GM12878 (cell line): ENCODE measurements around the gene SCLY. TPM values are rescaled to one million over a fixed set of nuclear protein-coding genes. Genes with fewer than 3 reads are reported as not detected.

Source experiments
- ATAC-seq: fragments of 200-7000 bp; cut with Tn5 transposase; 3 replicates; pipeline ENCODE4 v1.9.1; 2020; ENCODE audit warnings: mild to moderate bottlenecking, moderate library complexity
- BruUV-seq: library from RNA; stranded (reverse); fragments of 400-500 nt; replicated peaks from 2 replicates; lab custom pipeline; 2021; lab: Mats Ljungman, UMichigan
- CTCF ChIA-PET: fragments of 300-600 bp; sonication (Branson Sonifier 250); formaldehyde crosslinking; extraction: SDS; loops from one replicate; lab custom pipeline; 2021; ENCODE audit warnings: inconsistent platforms; lab: Yijun Ruan, JAX
- POLR2A ChIA-PET: fragments of 350-600 bp; formaldehyde crosslinking; extraction: SDS; loops from one replicate; lab custom pipeline; 2021; ENCODE audit warnings: inconsistent platforms; lab: Charles Lee
- RAD21 ChIA-PET: fragments of 300-600 bp; sonication (Branson Sonifier 250); formaldehyde crosslinking; loops from one replicate; lab custom pipeline; 2023; ENCODE audit warnings: antibody characterized with exemption; ENCODE audit not compliant: unreplicated experiment; lab: Charles Lee
- SMC1A ChIA-PET: fragments of 300-600 bp; sonication (Branson Sonifier 250); formaldehyde crosslinking; loops from one replicate; lab custom pipeline; 2023; ENCODE audit not compliant: unreplicated experiment, uncharacterized antibody; lab: Charles Lee
- DNase-seq: peaks from one replicate; pipeline ENCODE4 v3.0.0-alpha.2; 2011; ENCODE audit warnings: low read depth, low spot score
- FAIRE-seq: peaks from 3 replicates; lab custom pipeline; 2011; peaks lifted over from hg19 to GRCh38; lab: Jason Lieb, UNC
- H2AFZ ChIP-seq: 2 replicates; pipeline ENCODE4 v1.6.0; 2011; ENCODE audit warnings: low read depth, low read length, control low read depth; ENCODE audit not compliant: control insufficient read depth
- H3K27ac ChIP-seq: 2 replicates; pipeline ENCODE4 v1.5.1; 2011; ENCODE audit warnings: control low read depth; ENCODE audit not compliant: control insufficient read depth, insufficient read depth
- H3K27me3 ChIP-seq, 2 experiments: replicated peaks in 1 of 2; 2 replicates each; pipeline versions ENCODE4 v1.6.0 to v1.6.1; 2011; ENCODE audit warnings: low read length in 1 of 2; ENCODE audit not compliant: control insufficient read depth in 2 of 2, insufficient read depth in 2 of 2
- H3K36me3 ChIP-seq, 2 experiments: 2 replicates each; pipeline ENCODE4 v1.5.1; 2011; ENCODE audit warnings: low read length in 1 of 2; ENCODE audit not compliant: control insufficient read depth in 2 of 2, insufficient read depth in 2 of 2
- H3K4me1 ChIP-seq: 2 replicates; pipeline ENCODE4 v1.6.1; 2011; ENCODE audit warnings: mild to moderate bottlenecking, low read length, moderate library complexity, mixed read lengths; ENCODE audit not compliant: control insufficient read depth, insufficient read depth
- H3K4me2 ChIP-seq: 2 replicates; pipeline ENCODE4 v1.6.0; 2011; ENCODE audit warnings: control low read depth; ENCODE audit not compliant: control insufficient read depth, insufficient read depth
- H3K4me3 ChIP-seq: fragments of 200-600 bp; sonication (generic); 2 replicates; pipeline ENCODE4 v1.5.1; 2016
- H3K79me2 ChIP-seq: 2 replicates; pipeline ENCODE4 v1.6.0; 2011; ENCODE audit warnings: low read length; ENCODE audit not compliant: control insufficient read depth, insufficient read depth
- H3K9ac ChIP-seq: 2 replicates; pipeline ENCODE4 v1.8.0; 2011; ENCODE audit warnings: low read length, control low read depth, mixed read lengths; ENCODE audit not compliant: control insufficient read depth, insufficient read depth
- H3K9me3 ChIP-seq: replicated peaks from 3 replicates; pipeline ENCODE4 v1.5.1; 2011; ENCODE audit warnings: mild to moderate bottlenecking, low read length; ENCODE audit not compliant: control insufficient read depth, insufficient read depth
- H4K20me1 ChIP-seq: 2 replicates; pipeline ENCODE4 v1.6.0; 2011; ENCODE audit not compliant: control insufficient read depth, insufficient read depth
- ATF2 ChIP-seq: IDR thresholded peaks from 2 replicates; pipeline ENCODE4 v1.6.1; 2012; ENCODE audit warnings: low read length, inconsistent platforms
- BCL11A ChIP-seq: IDR thresholded peaks from 2 replicates; pipeline ENCODE4 v1.6.1; 2011; ENCODE audit warnings: low read depth, low read length
- BCL3 ChIP-seq: IDR thresholded peaks from 2 replicates; pipeline ENCODE4 v1.6.1; 2011; ENCODE audit warnings: borderline replicate concordance, low read depth, mild to moderate bottlenecking, moderate library complexity, low read length; ENCODE audit not compliant: insufficient read depth, poor library complexity, severe bottlenecking
- CBFB ChIP-seq: IDR thresholded peaks from 2 replicates; pipeline ENCODE4 v1.6.1; 2016; ENCODE audit warnings: antibody characterized with exemption, low read depth
- CREB1 ChIP-seq: IDR thresholded peaks from 2 replicates; pipeline ENCODE4 v1.6.1; 2012; ENCODE audit warnings: low read depth, mild to moderate bottlenecking, inconsistent platforms
- ESRRA ChIP-seq: IDR thresholded peaks from 2 replicates; pipeline ENCODE4 v1.6.1; 2012; ENCODE audit warnings: mild to moderate bottlenecking, low read length, improper control_type of control experiment
- FOS ChIP-seq: IDR thresholded peaks from 3 replicates; pipeline ENCODE4 v1.6.1; 2011; ENCODE audit warnings: borderline replicate concordance; ENCODE audit not compliant: insufficient read length; ENCODE audit errors: extremely low read depth
- FOXK2 ChIP-seq: fragments of 450-650 bp; IDR thresholded peaks from 2 replicates; pipeline ENCODE4 v1.6.1; 2017; ENCODE audit warnings: mild to moderate bottlenecking, moderate library complexity
- FOXM1 ChIP-seq: IDR thresholded peaks from 2 replicates; pipeline ENCODE4 v1.6.1; 2012; ENCODE audit warnings: low read depth, mild to moderate bottlenecking, inconsistent platforms, low read length, moderate library complexity
- JUNB ChIP-seq: IDR thresholded peaks from 2 replicates; pipeline ENCODE4 v1.6.1; 2016; ENCODE audit warnings: antibody characterized with exemption, mild to moderate bottlenecking
- MEF2A ChIP-seq: IDR thresholded peaks from 2 replicates; pipeline ENCODE4 v1.6.1; 2011; ENCODE audit warnings: low read depth, mild to moderate bottlenecking, low read length, moderate library complexity; ENCODE audit not compliant: insufficient read depth
- NFXL1 ChIP-seq: fragments of 450-650 bp; IDR thresholded peaks from 2 replicates; pipeline ENCODE4 v1.6.1; 2017; ENCODE audit warnings: antibody characterized with exemption, mild to moderate bottlenecking, borderline replicate concordance
- SIN3A ChIP-seq: IDR thresholded peaks from 2 replicates; pipeline ENCODE4 v1.6.1; 2012; ENCODE audit warnings: low read depth, low read length, improper control_type of control experiment
- SPI1 ChIP-seq: IDR thresholded peaks from 2 replicates; pipeline ENCODE4 v1.6.1; 2011; ENCODE audit warnings: low read depth, mild to moderate bottlenecking, low read length, moderate library complexity, borderline replicate concordance; ENCODE audit not compliant: insufficient read depth
- SREBF1 ChIP-seq: IDR thresholded peaks from 2 replicates; pipeline ENCODE4 v1.6.1; 2012; ENCODE audit warnings: mild to moderate bottlenecking, low read length
- ZBTB40 ChIP-seq: fragments of 450-650 bp; IDR thresholded peaks from 2 replicates; pipeline ENCODE4 v1.6.1; 2016; ENCODE audit warnings: mild to moderate bottlenecking, moderate library complexity, borderline replicate concordance
- ZNF24 ChIP-seq: fragments of 450-650 bp; IDR thresholded peaks from 2 replicates; pipeline ENCODE4 v1.6.1; 2017; ENCODE audit warnings: antibody characterized with exemption, mild to moderate bottlenecking
- ZNF622 ChIP-seq: fragments of 450-650 bp; IDR thresholded peaks from 2 replicates; pipeline ENCODE4 v1.6.1; 2017; ENCODE audit warnings: mild to moderate bottlenecking, inconsistent platforms
- WGBS: methylation state at CpG from one replicate; pipeline ENCODE4 v1.1.6; 2016; ENCODE audit warnings: low lambda C conversion rate; ENCODE audit not compliant: insufficient replicate concordance, insufficient coverage; ENCODE audit errors: missing lambda C conversion rate; 5-methylcytosine and 5-hydroxymethylcytosine counted together
- in situ Hi-C: fragments of 300-500 bp; cut with MboI; formaldehyde crosslinking; loops from 9 replicates; pipeline ENCODE4 v1.14.3; 2018; ENCODE audit warnings: mixed read lengths
- intact Hi-C: fragments of 100-400 bp; cut with micrococcal nuclease; formaldehyde crosslinking; loops from one replicate; pipeline ENCODE4 v1.14.2; 2022; ENCODE audit not compliant: unreplicated experiment
- polyA plus RNA-seq, 11 experiments: library from polyadenylated mRNA; depleted of rRNA in 4 of 11; unstranded in 6 of 11; stranded (reverse) in 5 of 11; fragments of >200 nt; fragmentation: Nextera tagmentation in 4 of 11; fragmentation: Illumina TruSeq in 1 of 11; extraction: Ambion mirVana in 4 of 11; extraction: Trizol in 1 of 11; gene quantifications; 1 replicate in 1 of 11; 2 replicates in 10 of 11; pipeline versions ENCODE4 v1.2.1 to v1.2.3, GENCODE V29; 2011 to 2016; ENCODE audit warnings: inconsistent platforms in 2 of 11, missing spikeins in 2 of 11, low read depth in 1 of 11
- total RNA-seq, 4 experiments: library from RNA; depleted of rRNA in 3 of 4; stranded (reverse); fragments of >200 nt in 3 of 4; fragmentation: Illumina TruSeq in 1 of 4; extraction: Trizol in 1 of 4; gene quantifications; 2 replicates each; pipeline versions ENCODE4 v1.2.1 to v1.2.3, GENCODE V29; 2013 to 2021

Gene SCLY
- total and polyA plus RNA-seq, 10 of the 15 experiments (the other 5 are each of a cell fraction or from before 2014, with no cell fraction given) = 3.3 to 49.1 (median 32.3) TPM

GRCh38 chr2:238039985-238040384 is 20.8 kb upstream of the SCLY start:
- CTCF ChIA-PET = no interaction called here
- Histone ChIP-seq H3K27me3 (no peaks in the 10 kb centered on the region), H3K9me3 (no peaks in the 10 kb centered on the region), H3K9ac (no peak overlapping the region), H3K4me1 (no peaks in the 10 kb centered on the region), H2AFZ (no peak overlapping the region), H3K36me3 (peaks cover 4 to 6% of the 10 kb centered on the region in 2 experiments; a peak in 3 of 4 replicates), H3K4me2 (no peak overlapping the region), H3K79me2 (no peaks in the 10 kb centered on the region), H4K20me1 (no peaks in the 10 kb centered on the region), H3K4me3 (no peak overlapping the region), H3K27ac (no peak overlapping the region)
- 86% methylated on average over 11 of the region's 11 CpGs for WGBS
- RAD21 ChIA-PET = interaction anchor here (1.3 kb wide), 1 partner anchor 21 kb away, joined by 3 read pairs; the partner anchor contains the start of gene SCLY
- SMC1A ChIA-PET = interaction anchor here (0.8 to 0.9 kb wide), 2 partner anchors 13 to 14 kb away, joined by 3 to 4 read pairs; no protein-coding TSS in a partner anchor
- FAIRE-seq (no peak), DNase-seq (no peak), ATAC-seq (no peak)
- POLR2A ChIA-PET = no interaction called here
- TF ChIP-seq ESRRA (no peak), FOS (no peak), NFXL1 (no peak), ATF2 (no peak), SPI1 (no peak), ZNF24 (no peak), CBFB (no peak), JUNB (no peak), FOXM1 (no peak), MEF2A (no peak), ZNF622 (no peak), FOXK2 (no peak), ZBTB40 (no peak), BCL11A (no peak), SREBF1 (no peak), CREB1 (no peak), BCL3 (no peak), SIN3A (no peak)
- in situ Hi-C loops (no loop called here), intact Hi-C loops (no loop called here)
- BruUV-seq = no TSS peak
